Stimulated activated CD4-positive, alpha-beta T cell treated with anti-CD3 and anti-CD28 coated beads, Interleukin-1b, Interleukin-23, amount 100 ng/mL, for 48 hours (primary cell): ENCODE data around the gene SLC4A5.
"Not testable (repeated sequence)": the region's sequence is repeated elsewhere in the genome, so short reads cannot be mapped to it uniquely, and the experiment has no call there.

Source experiments
- DNase-seq: peaks from one replicate; pipeline ENCODE4 v3.0.0-alpha.2; 2020

Gene SLC4A5

GRCh38 chr2:74261204-74261864, 81.9 kb downstream of the SLC4A5 start:
- DNase-seq: no peak

- DNase-seq: no peak
Measured at GRCh38 chr2:74260495-74260894, 82.7 kb downstream of the SLC4A5 start.

- no peak for DNase-seq
Measured at GRCh38 chr2:74259733-74260132, 83.5 kb downstream of the SLC4A5 start.

- no peak for DNase-seq
Measured at GRCh38 chr2:74259191-74259590, 84.0 kb downstream of the SLC4A5 start.

- no peak for DNase-seq
Measured at GRCh38 chr2:74255660-74256213, 87.5 kb downstream of the SLC4A5 start.

GRCh38 chr2:74253971-74254310, 89.3 kb downstream of the SLC4A5 start:
- no peak for DNase-seq

- DNase-seq: no peak
Measured at GRCh38 chr2:74253306-74253970, 89.8 kb downstream of the SLC4A5 start.

- no peak for DNase-seq
Measured at GRCh38 chr2:74252862-74253261, 90.4 kb downstream of the SLC4A5 start.

- DNase-seq: no peak
Measured at GRCh38 chr2:74252036-74252435, 91.2 kb downstream of the SLC4A5 start.

- DNase-seq: peak; percentile 38
Measured at GRCh38 chr2:74250189-74250631, 93.0 kb downstream of the SLC4A5 start.

GRCh38 chr2:74249406-74250122, 93.7 kb downstream of the SLC4A5 start:
- no peak for DNase-seq

GRCh38 chr2:74246496-74247195, 96.6 kb downstream of the SLC4A5 start:
- no peak for DNase-seq

- no peak for DNase-seq
Measured at GRCh38 chr2:74244286-74244685, 98.9 kb downstream of the SLC4A5 start.

GRCh38 chr2:74242354-74243071, 100.7 kb downstream of the SLC4A5 start:
- DNase-seq: no peak

GRCh38 chr2:74239346-74239745, 103.9 kb downstream of the SLC4A5 start:
- no peak for DNase-seq

GRCh38 chr2:74238879-74239278, 104.3 kb downstream of the SLC4A5 start:
- DNase-seq: no peak

GRCh38 chr2:74235041-74235440, 108.2 kb downstream of the SLC4A5 start:
- DNase-seq: no peak

- DNase-seq: no peak
Measured at GRCh38 chr2:74233648-74234047, 109.6 kb downstream of the SLC4A5 start.

GRCh38 chr2:74232426-74232825, 110.8 kb downstream of the SLC4A5 start:
- DNase-seq: no peak

GRCh38 chr2:74229865-74230264, 113.4 kb downstream of the SLC4A5 start:
- not testable (repeated sequence) for DNase-seq

- no peak for DNase-seq
Measured at GRCh38 chr2:74228772-74229171, 114.4 kb downstream of the SLC4A5 start.

- no peak for DNase-seq
Measured at GRCh38 chr2:74227646-74228045, 115.6 kb downstream of the SLC4A5 start.
